Natural killer cell (primary cell): ENCODE measurements around the gene MYH3. TPM values are rescaled to one million over a fixed set of nuclear protein-coding genes. Genes with fewer than 3 reads are reported as not detected.
A peak's percentile ranks its signal among the peaks of the same experiment; 100 is the strongest.

ENCODE experiments used
- ATAC-seq, 3 donors: fragments of 150-1000 bp in 2 of 3; fragments of 200-7000 bp in 1 of 3; cut with Tn5 transposase; 1 replicate in 1 of 3; 2 replicates in 2 of 3; pipeline ENCODE4 v1.10.0; 2021; ENCODE audit warnings: mild to moderate bottlenecking in 2 of 3, moderate library complexity in 2 of 3
- DNase-seq, 2 donors: peaks; one replicate each; pipeline versions ENCODE4 v3.0.0 to v3.0.0-alpha.2; 2013 to 2021; ENCODE audit warnings: mixed read lengths in 1 of 2
- H3K27ac ChIP-seq: one replicate; pipeline ENCODE4 v1.5.1; 2013; ENCODE audit warnings: mild to moderate bottlenecking, low read length
- H3K27me3 ChIP-seq: one replicate; pipeline ENCODE4 v1.6.1; 2013; ENCODE audit warnings: low read length; ENCODE audit not compliant: control insufficient read depth, insufficient read depth
- H3K36me3 ChIP-seq: one replicate; pipeline ENCODE4 v1.6.1; 2013; ENCODE audit warnings: low read length; ENCODE audit not compliant: control insufficient read depth, insufficient read depth
- H3K4me1 ChIP-seq: one replicate; pipeline ENCODE4 v1.6.1; 2013; ENCODE audit warnings: low read length; ENCODE audit not compliant: control insufficient read depth, insufficient read depth
- H3K4me3 ChIP-seq: one replicate; pipeline ENCODE4 v1.5.1; 2013; ENCODE audit warnings: low read length
- H3K9me3 ChIP-seq: one replicate; pipeline ENCODE4 v1.6.1; 2013; ENCODE audit warnings: low read length; ENCODE audit not compliant: control insufficient read depth, insufficient read depth
- H3K27ac Mint-ChIP-seq, 2 donors: one replicate each; pipeline ENCODE4 v1.8.0; 2022; ENCODE audit warnings: mild to moderate bottlenecking in 2 of 2, mixed read lengths in 2 of 2, moderate library complexity in 1 of 2
- H3K27me3 Mint-ChIP-seq, 2 donors: one replicate each; pipeline ENCODE4 v1.8.0; 2022; ENCODE audit warnings: low read depth in 2 of 2, mixed read lengths in 2 of 2
- H3K36me3 Mint-ChIP-seq: one replicate; pipeline ENCODE4 v1.8.0; 2022; ENCODE audit warnings: mixed read lengths
- H3K4me1 Mint-ChIP-seq, 2 donors: one replicate each; pipeline ENCODE4 v1.8.0; 2022; ENCODE audit warnings: mixed read lengths in 2 of 2
- H3K4me3 Mint-ChIP-seq: one replicate; pipeline ENCODE4 v1.8.0; 2022; ENCODE audit warnings: mild to moderate bottlenecking, moderate library complexity, mixed read lengths
- H3K9me3 Mint-ChIP-seq, 2 donors: one replicate each; pipeline ENCODE4 v1.8.0; 2022; ENCODE audit warnings: mixed read lengths in 2 of 2
- WGBS: methylation state at CpG from one replicate; pipeline ENCODE4 v1.1.7; 2013; ENCODE audit warnings: missing lambda C conversion rate; ENCODE audit not compliant: insufficient coverage; 5-methylcytosine and 5-hydroxymethylcytosine counted together
- intact Hi-C: fragments of 100-400 bp; cut with micrococcal nuclease; formaldehyde crosslinking; loops from one replicate; pipeline ENCODE4 v1.14.2; 2022
- total RNA-seq, 4 donors: library from RNA; stranded (reverse); fragments of 120-200 nt in 1 of 4; gene quantifications; one replicate each; pipeline versions ENCODE4 v1.2.3 to v1.2.4, GENCODE V29; 2013 to 2022
- TF ChIP-seq, protein P1 (sequence below): fragments of 200-600 bp; IDR thresholded peaks from one replicate; pipeline ENCODE4 v1.8.0; 2022; ENCODE audit warnings: antibody characterized with exemption

Gene MYH3
- total RNA-seq, 3 donors from 2014 or later (not counting 1 experiment from before 2014, with no cell fraction given) = 4.3 to 6.6 (median 6.2) TPM

DNA sequence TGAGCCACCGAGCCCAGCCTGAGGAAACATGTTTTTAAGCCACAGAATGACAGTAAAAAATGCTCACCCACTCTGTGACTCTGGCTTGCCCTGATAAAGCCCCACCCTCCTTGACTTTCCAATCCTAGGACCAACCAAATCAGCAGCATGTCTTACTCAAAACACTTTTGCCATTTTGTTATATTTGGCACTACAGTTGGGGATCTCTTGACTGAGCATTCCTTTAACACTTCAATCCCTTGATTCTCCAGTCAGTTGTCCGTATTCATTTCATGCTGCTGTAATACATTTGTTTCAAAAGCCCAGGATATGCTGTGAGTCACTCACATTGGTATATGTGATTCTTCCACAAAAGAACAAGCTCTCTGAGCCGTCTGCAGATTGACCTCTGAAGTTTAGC, 8.2 kb downstream of the MYH3 start:
- Histone ChIP-seq H3K36me3 (peaks cover 6% of the 10 kb centered on the region), H3K4me3 (no peak overlapping the region), H3K27ac (peak overlapping the region; percentile 42), H3K27me3 (no peaks in the 10 kb centered on the region), H3K4me1 (peaks cover 15% of the 10 kb centered on the region), H3K9me3 (no peaks in the 10 kb centered on the region)
- Mint-ChIP-seq H3K27me3 (no peaks in the 10 kb centered on the region), H3K4me3 (no peak overlapping the region), H3K36me3 (no peaks in the 10 kb centered on the region), H3K27ac (peak overlapping the region; percentile 72 to 91), H3K9me3 (no peaks in the 10 kb centered on the region), H3K4me1 (peaks cover 21 to 43% of the 10 kb centered on the region in 2 donors)
- TF ChIP-seq, protein P1, sequence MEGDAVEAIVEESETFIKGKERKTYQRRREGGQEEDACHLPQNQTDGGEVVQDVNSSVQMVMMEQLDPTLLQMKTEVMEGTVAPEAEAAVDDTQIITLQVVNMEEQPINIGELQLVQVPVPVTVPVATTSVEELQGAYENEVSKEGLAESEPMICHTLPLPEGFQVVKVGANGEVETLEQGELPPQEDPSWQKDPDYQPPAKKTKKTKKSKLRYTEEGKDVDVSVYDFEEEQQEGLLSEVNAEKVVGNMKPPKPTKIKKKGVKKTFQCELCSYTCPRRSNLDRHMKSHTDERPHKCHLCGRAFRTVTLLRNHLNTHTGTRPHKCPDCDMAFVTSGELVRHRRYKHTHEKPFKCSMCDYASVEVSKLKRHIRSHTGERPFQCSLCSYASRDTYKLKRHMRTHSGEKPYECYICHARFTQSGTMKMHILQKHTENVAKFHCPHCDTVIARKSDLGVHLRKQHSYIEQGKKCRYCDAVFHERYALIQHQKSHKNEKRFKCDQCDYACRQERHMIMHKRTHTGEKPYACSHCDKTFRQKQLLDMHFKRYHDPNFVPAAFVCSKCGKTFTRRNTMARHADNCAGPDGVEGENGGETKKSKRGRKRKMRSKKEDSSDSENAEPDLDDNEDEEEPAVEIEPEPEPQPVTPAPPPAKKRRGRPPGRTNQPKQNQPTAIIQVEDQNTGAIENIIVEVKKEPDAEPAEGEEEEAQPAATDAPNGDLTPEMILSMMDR = no peak
- 78% methylated on average over 3 of the region's 3 CpGs for WGBS
- ATAC-seq (no peak), DNase-seq (no peak)
- intact Hi-C loops = loop anchor here (5.0 kb wide), 1 partner anchor 33 kb away; no protein-coding TSS in a partner anchor

DNA sequence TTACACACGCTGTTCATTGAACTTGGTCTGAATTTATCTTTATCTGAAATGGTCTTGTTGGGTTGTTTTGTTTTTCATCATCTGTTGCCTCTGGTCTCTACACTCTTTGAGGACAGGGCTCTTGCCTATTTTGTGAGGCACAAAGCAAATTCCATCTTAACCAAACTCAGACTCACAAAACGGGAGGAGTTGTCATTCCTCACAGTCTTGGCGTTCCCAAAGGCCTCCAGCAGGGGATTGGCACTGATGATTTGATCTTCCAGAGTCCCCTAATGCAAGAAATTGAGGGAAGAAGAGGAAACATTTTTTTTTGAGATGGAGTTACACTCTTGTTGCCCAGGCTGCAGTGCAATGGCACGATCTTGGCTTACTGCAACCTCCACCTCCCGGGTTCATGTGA, 8.7 kb downstream of the MYH3 start:
- TF ChIP-seq, protein P1 = no peak

DNA sequence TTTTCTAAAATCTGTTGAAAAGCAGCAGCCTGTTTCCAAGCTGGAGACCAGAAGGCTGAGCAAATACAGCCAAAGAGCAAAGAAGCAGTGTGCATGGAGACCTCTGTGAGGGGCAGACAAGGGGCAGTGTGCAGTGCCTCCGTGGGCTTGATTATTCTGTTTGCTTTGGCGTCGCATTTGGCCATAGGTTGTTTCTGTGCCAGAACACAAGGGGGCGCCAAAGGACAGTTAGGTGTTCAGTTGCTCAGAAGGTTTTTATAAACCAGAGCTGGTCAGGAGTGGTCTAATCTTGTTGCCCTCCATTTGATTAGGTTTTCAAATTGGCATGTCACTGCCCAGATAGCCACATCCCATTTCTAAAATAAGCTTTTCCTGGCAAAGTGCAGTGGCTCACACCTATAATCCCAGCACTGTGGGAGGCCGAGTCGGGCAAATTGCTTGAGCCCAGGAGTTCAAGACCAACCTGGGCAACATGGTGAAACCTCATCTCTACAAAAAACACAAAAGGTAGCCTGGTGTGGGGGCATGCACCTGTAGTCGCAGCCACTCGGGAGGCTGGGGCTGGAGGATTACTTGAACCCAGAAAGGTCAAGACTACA, 10.6 kb downstream of the MYH3 start:
- peaks cover 12% of the 10 kb centered on the region for H3K36me3 ChIP-seq

More for the DNA sequence above, 8.7 kb downstream of the MYH3 start:
- no peaks in the 10 kb centered on the region for H3K9me3 Mint-ChIP-seq
- H3K27me3 Mint-ChIP-seq = no peaks in the 10 kb centered on the region
- DNase-seq = no peak
- 89% methylated on average over 4 of the region's 5 CpGs for WGBS
- no peaks in the 10 kb centered on the region for H3K27me3 ChIP-seq
- no peaks in the 10 kb centered on the region for H3K36me3 Mint-ChIP-seq
- H3K4me1 Mint-ChIP-seq = peaks cover 19 to 37% of the 10 kb centered on the region in 2 donors
- H3K36me3 ChIP-seq = peaks cover 6% of the 10 kb centered on the region
- H3K4me3 Mint-ChIP-seq = no peak overlapping the region
- H3K9me3 ChIP-seq = no peaks in the 10 kb centered on the region
- no peak for ATAC-seq
- no peak overlapping the region for H3K4me3 ChIP-seq
- intact Hi-C loops = loop anchor here (5.0 kb wide), 1 partner anchor 34 kb away; no protein-coding TSS in a partner anchor
- peaks cover 13% of the 10 kb centered on the region for H3K4me1 ChIP-seq
- peak overlapping the region in 1 of 2 donors; percentile 15 for H3K27ac Mint-ChIP-seq
- H3K27ac ChIP-seq = no peak overlapping the region

More for the DNA sequence above, 10.6 kb downstream of the MYH3 start:
- no peaks in the 10 kb centered on the region for H3K9me3 ChIP-seq
- TF ChIP-seq, protein P1 = peak; percentile 87
- 44% methylated on average over 8 of the region's 8 CpGs for WGBS
- Mint-ChIP-seq H3K27me3 (no peaks in the 10 kb centered on the region), H3K27ac (no peak overlapping the region), H3K4me3 (no peak overlapping the region), H3K36me3 (no peaks in the 10 kb centered on the region), H3K4me1 (peaks cover 11 to 23% of the 10 kb centered on the region in 2 donors), H3K9me3 (no peaks in the 10 kb centered on the region)
- H3K4me1 ChIP-seq = peaks cover 6% of the 10 kb centered on the region
- peak; percentile 67 to 82 (median 72) for ATAC-seq
- H3K27me3 ChIP-seq = no peaks in the 10 kb centered on the region
- intact Hi-C loops = loop anchor here (1.0 to 5.0 kb wide), 2 partner anchors 36 to 199 kb away; no protein-coding TSS in a partner anchor
- DNase-seq = peak; percentile 68 to 86
- H3K27ac ChIP-seq = no peak overlapping the region
- H3K4me3 ChIP-seq = no peak overlapping the region
